ES-I3 (cell line): ENCODE data around the gene REEP6.

Source experiments
- H3K36me3 ChIP-seq: 2 replicates; pipeline ENCODE4 v1.6.1; 2013; ENCODE audit warnings: mild to moderate bottlenecking, low read length, control low read depth, moderate library complexity; ENCODE audit not compliant: insufficient read depth
- H3K4me1 ChIP-seq: 2 replicates; pipeline ENCODE4 v1.6.1; 2013; ENCODE audit warnings: mild to moderate bottlenecking, control low read depth, low read length; ENCODE audit not compliant: insufficient read depth
- H3K9ac ChIP-seq: 2 replicates; pipeline ENCODE4 v1.6.1; 2013; ENCODE audit warnings: low read depth, mild to moderate bottlenecking, low read length, moderate library complexity
- H3K9me3 ChIP-seq: 2 replicates; pipeline ENCODE4 v1.6.1; 2013; ENCODE audit warnings: mild to moderate bottlenecking, low read length, moderate library complexity; ENCODE audit not compliant: control insufficient read depth, insufficient read depth

The REEP6 gene

DNA sequence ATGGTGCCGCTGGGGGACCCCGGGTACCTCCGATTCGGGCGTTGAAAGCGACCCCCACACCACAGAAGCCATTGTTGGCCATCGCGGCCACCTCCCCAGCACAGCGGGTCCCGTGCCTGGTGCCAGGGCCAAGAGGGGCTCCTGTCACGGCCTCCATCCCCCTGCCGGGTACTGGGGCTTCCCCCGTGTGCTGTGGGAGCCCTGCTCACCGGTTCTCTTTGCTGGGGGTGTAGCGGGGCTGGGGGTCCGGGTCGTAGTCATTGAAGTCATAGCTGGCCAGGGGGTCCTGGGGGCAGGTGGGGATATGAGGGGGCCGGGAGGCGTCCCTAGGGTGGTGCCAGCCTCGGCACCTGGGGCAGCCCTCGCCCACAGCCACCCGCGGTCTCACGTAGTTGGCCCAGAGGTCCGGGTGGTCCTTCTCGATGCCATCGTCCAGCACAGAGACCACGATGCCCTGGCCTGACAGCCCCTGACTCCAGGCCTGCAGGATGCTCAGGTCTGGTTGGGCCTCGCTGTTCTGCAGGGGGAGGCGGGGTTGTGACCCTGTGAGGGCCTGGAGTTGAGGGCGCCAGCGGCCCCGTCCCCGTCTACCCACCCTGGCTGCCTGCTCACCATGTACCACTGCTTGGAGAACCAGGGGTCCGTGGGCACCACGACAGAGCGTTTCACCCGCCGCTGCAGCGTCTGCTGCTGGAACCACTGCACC is 3.3 kb upstream of the REEP6 start:
- H3K9ac ChIP-seq = no peak overlapping the region
- H3K36me3 ChIP-seq = no peaks in the 10 kb centered on the region
- peaks cover 3% of the 10 kb centered on the region; the same call in 1 of the 2 replicates for H3K4me1 ChIP-seq
- no peaks in the 10 kb centered on the region for H3K9me3 ChIP-seq

DNA sequence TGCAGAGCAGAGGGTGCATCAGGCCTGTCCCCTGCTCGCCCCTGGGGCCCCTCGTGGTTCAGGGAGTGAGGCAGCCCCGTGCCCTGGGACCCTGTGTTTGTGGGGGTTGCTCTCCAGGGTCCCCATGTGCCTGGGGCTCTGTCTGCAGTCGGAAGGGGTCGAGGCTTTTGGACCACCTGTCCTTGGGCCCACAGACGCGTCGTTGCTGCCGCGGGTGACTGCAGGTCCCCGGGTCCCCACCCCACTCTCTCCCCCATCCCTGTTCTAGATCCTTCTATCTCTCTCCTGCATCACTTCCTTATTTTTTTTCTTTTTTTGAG is 2.7 kb upstream of the REEP6 start:
- no peaks in the 10 kb centered on the region for H3K9me3 ChIP-seq
- H3K4me1 ChIP-seq = peaks cover 5% of the 10 kb centered on the region; the same call in 1 of the 2 replicates
- H3K9ac ChIP-seq = no peak overlapping the region
- no peaks in the 10 kb centered on the region for H3K36me3 ChIP-seq

DNA sequence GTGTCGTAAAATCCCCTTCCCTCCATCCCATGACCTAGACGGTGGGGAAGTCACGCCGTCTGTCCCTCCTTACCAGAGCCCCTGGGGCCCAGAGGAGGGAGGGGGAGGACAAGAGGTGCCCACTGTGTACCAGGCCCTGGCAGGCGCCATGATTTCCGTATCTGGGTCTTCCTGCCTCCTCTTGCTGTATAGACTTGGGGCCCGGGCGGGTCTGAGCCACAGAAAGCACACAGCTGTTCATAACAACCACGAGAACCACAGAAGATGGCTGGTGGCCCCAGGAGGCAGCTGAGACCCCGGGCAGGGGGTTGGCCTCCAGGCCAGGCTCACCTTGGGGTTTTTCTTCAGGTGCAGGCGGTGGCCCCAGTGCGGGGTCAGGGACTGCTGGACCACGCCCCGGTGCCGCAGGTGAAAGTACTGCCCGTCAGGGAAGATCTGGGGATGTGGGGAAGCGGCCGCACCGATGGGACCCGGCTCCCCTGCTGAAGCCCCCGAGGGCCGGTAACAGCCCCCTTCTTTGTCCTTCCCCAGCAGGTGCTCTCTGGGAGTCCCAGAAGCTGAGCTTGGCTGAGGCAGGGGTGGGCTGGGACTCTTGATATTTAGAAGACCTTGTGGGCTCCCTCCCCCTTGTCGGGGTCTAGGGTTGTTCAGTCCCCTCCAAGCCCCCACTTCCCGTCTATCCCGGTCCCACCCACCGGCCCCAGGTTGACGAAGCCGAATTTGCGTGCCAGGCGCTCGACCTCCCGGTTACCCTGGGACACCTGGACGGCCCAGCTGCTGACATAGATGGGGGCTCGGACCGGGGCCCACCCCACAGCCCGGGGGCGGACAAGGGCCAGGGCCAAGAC is 1.3 kb upstream of the REEP6 start:
- H3K36me3 ChIP-seq = no peaks in the 10 kb centered on the region
- peak overlapping the region; percentile 55 for H3K9ac ChIP-seq
- H3K4me1 ChIP-seq = peaks cover 5% of the 10 kb centered on the region; the same call in 1 of the 2 replicates
- no peaks in the 10 kb centered on the region for H3K9me3 ChIP-seq

DNA sequence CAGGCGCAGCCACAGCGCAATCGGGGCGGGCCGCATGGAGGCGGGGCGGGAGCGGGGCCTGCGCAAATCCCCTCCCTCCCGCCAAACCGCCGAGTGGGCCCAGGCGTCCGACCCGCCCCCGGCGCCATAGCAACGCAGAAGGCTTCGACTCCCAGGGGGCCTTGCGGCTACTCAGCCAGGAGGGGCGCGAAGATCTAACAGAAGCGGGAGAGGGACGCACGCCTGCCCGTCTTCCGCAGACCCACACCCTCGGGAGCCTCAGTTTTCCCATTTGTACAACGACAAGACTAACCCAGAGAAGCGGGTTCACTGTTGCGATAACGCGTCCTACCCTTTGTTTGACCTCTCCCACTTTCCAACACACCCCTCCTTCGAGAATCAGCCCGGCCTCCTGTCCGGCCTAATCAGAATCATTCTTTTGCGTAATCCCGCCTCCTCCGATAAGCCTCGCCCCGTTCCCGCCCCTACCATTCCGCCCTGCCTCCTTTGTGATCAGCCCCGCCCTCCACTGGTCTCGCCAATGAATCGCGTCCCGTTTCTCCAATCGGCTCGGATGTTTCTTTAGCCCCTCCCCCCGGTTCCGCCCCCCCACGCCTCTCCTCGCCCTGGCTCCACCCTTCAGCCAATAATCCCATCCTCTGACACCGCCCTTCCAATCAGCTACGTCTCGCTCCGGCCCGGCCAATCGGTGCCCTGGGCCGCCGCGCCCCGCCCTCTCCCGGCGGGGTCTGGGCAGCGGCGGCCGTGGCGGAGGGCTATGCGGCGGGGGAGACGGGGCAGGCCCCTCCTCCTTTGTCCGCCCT is 469 bp upstream of the REEP6 start, which contains the start of gene PCSK4:
Gene PCSK4, minus strand, starts transcription at position 40 of the 803 bp plus-strand sequence. Its CDS starts 4 bp downstream, at position 36.
- Histone ChIP-seq H3K4me1 (peaks cover 5% of the 10 kb centered on the region; the same call in 1 of the 2 replicates), H3K9me3 (no peaks in the 10 kb centered on the region), H3K9ac (peak within 1 kb of the TSS; percentile 66), H3K36me3 (no peaks in the 10 kb centered on the region)

DNA sequence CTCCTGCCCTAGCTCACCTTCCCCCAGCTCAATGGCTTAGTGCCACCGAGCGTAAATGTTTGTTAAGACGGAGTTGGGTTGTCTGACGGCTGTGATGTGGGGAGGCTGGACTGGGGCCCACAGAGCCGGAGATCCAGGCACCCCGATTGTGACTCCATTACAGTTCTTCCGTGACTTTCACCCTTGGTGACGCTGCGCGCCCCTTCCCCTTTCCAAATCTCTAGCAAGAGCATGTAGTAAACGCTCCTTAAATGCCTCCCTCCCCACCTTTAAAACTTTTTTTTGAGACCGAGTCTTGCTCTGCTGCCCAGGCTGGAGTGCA is 829 bp downstream of the REEP6 start:
- H3K9ac ChIP-seq = peak overlapping the region; percentile 66
- peaks cover 5% of the 10 kb centered on the region; the same call in 1 of the 2 replicates for H3K4me1 ChIP-seq
- H3K9me3 ChIP-seq = no peaks in the 10 kb centered on the region
- no peaks in the 10 kb centered on the region for H3K36me3 ChIP-seq

DNA sequence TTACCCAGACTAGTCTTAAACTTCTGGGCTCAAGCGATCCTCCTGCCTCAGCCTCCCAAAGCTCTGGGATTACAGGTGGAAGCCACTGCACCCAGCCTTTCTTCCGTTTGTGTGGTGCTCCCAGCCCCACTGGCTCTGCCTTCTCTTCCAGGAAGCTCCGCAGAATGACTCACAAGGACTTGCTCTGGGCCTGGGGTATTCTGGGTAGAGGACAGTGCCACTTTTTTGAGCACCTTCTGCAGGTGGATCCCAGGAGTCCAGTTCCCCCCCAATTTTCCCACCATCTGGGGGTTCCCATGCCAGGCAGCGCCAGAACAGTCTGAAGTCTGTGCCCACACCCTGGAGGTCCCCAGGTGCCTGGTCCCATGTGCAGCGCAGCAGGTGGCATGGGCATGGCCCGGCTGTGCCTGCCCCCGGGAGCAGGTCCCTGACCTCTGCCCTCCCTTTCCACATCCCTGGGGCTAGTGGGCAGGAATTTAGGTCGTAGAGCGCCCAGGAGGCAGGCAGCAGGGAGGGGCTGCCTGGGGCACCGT is 1.6 kb downstream of the REEP6 start:
- Histone ChIP-seq H3K9me3 (no peaks in the 10 kb centered on the region), H3K36me3 (no peaks in the 10 kb centered on the region), H3K4me1 (peaks cover 5% of the 10 kb centered on the region; the same call in 1 of the 2 replicates), H3K9ac (no peak overlapping the region)

DNA sequence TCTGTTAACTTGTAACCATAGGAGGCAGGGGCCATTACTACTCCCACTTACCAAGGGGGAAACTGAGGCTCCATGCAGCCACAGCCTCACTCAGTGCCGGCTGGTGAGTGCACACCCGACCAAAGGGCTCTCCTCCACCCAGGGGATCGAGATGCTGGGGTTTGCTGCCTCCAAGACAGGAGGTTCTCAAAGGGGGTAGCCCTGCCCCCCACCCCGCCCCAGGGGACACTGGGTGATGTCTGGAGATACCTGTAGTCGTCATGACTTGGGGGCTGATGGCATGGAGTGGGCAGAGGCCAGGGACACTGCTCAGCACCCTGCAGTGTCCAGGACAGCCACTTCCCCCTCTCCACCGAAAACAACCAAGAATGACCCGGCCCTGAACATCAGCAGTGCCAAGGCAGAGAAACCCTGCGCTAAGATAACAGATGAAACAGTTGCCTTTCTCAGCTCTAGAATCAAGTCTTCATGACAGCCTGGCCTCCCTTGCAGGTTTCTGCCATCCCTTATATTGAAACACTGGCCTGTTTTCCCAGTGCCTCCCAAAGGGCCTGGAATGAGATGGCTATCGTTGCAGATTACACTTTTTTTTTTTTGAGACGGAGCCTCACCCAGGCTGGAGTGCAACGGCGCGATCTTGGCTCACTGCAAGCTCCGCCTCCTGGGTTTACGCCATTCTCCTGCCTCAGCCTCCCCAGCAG is 3.3 kb downstream of the REEP6 start:
- Histone ChIP-seq H3K4me1 (peaks cover 5% of the 10 kb centered on the region; the same call in 1 of the 2 replicates), H3K9ac (no peak overlapping the region), H3K9me3 (no peaks in the 10 kb centered on the region), H3K36me3 (no peaks in the 10 kb centered on the region)

DNA sequence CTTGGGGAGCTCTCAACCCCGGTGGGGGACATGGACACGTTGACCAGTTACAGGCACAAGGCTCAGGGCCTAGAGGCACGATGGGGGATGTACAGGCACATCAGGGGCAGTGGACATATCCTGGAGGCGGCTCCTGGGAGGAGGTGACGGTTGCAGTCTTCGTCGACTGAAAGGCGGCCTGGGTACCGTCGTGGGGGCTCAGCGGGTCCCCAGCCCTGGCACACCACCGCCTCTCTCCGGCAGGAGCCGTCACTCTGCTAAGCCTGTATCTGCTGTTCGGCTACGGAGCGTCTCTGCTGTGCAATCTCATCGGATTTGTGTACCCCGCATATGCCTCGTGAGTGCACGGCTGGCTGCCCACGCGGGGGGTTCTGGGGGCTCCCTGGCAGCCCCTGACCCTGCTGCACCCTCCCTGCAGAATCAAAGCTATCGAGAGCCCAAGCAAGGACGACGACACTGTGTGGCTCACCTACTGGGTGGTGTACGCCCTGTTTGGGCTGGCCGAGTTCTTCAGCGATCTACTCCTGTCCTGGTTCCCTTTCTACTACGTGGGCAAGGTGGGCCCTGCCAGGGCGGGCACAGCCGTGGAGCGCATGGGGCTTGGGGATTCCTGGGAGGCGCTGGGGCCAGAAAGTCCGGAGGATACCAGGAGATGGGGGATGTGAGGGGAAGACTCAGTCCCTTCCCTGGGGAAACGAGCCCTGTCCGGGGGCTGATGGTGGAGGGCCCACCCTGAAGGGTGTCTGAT is 4.2 kb downstream of the REEP6 start:
- Histone ChIP-seq H3K4me1 (peaks cover 5% of the 10 kb centered on the region; the same call in 1 of the 2 replicates), H3K9ac (no peak overlapping the region), H3K36me3 (no peaks in the 10 kb centered on the region)

DNA sequence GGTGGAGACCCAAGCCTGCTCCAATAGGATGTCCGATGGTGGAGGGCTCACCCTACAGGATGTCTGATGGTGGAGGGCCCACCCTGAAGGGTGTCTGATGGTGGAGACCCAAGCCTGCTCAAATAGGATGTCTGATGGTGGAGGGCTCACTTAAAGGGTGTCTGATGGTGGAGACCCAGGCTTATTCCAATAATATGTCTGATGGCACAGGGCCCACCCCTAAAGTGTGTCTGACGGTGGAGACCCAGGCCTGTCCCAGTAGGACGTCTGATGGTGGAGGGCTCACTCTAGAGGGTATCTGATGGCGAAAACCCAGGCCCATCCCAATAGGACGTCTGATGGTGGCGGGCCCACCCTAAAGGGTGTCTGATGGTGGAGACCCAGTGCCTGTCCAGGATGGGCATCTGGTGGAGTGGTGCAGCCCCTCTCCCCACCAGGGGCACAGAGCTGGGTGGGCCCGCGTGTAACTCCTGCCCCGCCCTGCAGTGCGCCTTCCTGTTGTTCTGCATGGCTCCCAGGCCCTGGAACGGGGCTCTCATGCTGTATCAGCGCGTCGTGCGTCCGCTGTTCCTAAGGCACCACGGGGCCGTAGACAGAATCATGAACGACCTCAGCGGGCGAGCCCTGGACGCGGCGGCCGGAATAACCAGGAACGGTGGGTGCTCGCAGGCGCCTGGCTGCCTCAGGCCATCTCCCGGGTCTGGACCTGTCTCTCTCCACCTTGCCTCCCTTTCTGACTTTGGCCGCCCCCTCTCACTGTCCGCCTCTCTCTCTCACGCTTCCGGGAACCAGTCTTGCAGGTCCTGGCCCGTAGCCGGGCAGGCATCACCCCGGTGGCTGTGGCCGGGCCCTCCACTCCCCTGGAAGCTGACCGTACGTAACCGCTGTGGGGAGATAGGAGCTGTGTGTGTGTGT is 5.1 kb downstream of the REEP6 start:
- no peaks in the 10 kb centered on the region for H3K36me3 ChIP-seq
- no peak overlapping the region for H3K9ac ChIP-seq
- no peaks in the 10 kb centered on the region for H3K9me3 ChIP-seq
- H3K4me1 ChIP-seq = peaks cover 5% of the 10 kb centered on the region; the same call in 1 of the 2 replicates

More for the DNA sequence above, 4.2 kb downstream of the REEP6 start:
- no peaks in the 10 kb centered on the region for H3K9me3 ChIP-seq

DNA sequence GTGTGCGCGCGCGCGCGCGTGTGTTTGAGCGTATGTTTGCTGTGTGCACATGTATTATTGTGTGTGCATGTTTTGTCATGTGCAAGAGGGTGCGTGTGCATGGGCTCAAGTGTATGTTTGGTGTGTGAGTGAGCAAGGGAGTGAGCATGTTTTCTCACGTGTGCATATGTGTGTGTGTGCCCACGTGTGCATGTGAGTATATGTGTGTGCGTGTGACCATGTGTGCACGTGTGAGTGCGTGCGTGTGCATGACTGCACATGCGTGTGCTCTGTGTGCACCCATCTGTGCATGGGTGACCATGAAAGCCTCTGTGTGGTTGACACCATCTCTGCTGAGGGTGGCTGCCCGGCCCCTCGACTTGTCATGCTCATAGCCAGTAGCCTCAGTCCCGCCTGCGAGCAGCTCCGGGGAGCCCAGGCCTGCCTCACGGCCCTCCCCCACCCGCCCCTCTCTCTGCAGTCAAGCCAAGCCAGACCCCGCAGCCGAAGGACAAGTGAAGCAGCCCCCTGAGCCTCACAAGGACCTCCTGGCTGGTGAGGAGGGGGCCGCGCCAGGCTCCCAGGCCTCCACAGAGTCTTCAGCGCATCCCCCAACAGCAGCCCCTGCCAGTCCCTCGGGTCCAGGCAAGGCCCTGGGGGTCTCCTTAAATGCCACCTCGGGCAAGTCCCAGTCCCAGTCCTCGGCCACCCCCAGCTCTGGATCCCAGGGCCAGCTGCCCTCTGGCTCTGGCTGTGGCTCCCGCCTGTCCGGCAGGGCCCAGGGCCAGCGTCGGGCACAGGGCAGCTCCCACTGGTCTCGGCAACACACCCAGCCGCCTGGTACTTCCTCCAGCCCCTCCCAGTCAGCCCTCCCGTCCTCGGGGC is 6.0 kb downstream of the REEP6 start:
- H3K9ac ChIP-seq = no peak overlapping the region
- no peaks in the 10 kb centered on the region for H3K9me3 ChIP-seq
- H3K36me3 ChIP-seq = no peaks in the 10 kb centered on the region
- peaks cover 5% of the 10 kb centered on the region; the same call in 1 of the 2 replicates for H3K4me1 ChIP-seq

DNA sequence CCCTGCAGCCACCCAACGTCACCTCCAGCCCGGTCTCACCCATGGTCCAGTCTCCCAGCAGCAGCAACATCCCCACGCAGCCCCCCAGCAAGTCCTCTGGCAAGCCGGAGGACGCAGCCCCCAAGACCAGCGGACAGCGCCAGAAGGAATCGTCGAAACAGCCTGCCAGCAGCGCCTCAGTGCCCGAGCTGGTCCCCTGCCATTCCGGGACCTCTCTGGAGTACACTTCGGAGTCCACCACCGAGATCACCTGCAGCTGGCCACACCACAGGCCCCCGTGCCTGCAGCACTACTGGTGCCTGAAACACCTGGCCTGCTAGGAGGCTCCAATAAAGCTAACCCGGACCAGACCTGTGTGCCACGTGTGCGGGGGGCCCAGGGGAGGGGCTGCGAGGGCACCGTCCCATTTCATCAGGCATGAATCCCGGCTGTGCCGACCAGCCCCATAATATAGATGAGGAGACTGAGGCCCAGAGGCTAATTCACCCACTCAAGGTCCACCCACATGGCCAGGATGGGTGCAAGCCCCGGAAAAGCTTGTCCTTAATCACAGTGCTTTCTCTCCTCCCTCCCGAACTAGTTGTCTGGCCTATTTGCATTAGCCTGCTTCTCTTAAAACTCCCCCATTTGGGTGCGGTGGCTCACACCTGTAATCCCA is 6.7 kb downstream of the REEP6 start:
- Histone ChIP-seq H3K9ac (no peak overlapping the region), H3K36me3 (no peaks in the 10 kb centered on the region), H3K4me1 (peaks cover 3% of the 10 kb centered on the region; the same call in 1 of the 2 replicates), H3K9me3 (no peaks in the 10 kb centered on the region)
